ENCODE data around the gene SLC2A8. TPM values are rescaled to one million over a fixed set of nuclear protein-coding genes. Genes with fewer than 3 reads are reported as not detected.

The SLC2A8 gene
- total RNA-seq, 1 experiment from 2014 or later: 16.8 TPM

GRCh38 chr9:127388037-127388855 is 8.7 kb upstream of the SLC2A8 start (continued):
- TF ChIP-seq EZH2phosphoT487 (IDR thresholded peaks at IDR 0.05; ENCODE audit: borderline replicate concordance) (no peak), RAD21 (IDR thresholded peaks at IDR 0.05; ENCODE audit: low read depth) (peak; percentile 29; the same call in 1 of the 2 replicates), TCF7L2 (IDR thresholded peaks at IDR 0.05; ENCODE audit: borderline replicate concordance, extremely low read depth, insufficient read depth, insufficient read length) (peak; percentile 97), POLR2A (IDR thresholded peaks at IDR 0.05; ENCODE audit: borderline replicate concordance, extremely low read depth, insufficient read depth, insufficient read length) (no peak), JUND (IDR thresholded peaks at IDR 0.05) (peak; percentile 88)

DNA sequence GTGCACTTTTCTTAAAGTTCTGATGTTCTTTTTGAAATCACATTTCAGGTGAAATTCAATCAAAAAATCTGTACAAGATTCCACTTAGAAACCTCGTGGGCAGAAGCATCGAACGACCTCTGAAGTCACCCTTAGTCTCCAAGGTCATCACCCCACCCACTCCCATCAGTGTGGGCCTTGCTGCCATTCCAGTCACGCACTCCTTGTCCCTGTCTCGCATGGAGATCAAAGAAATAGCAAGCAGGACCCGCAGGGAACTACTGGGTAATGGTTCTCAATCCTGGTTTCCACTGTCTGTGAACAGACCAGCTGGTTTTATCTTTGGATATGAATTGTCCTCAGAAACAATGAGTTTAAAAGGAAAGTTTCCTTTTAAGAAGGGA is 8.1 kb upstream of the SLC2A8 start:
- H2AFZ ChIP-seq (ENCODE audit: low read depth, low read length, poor library complexity, severe bottlenecking): peak overlapping the region; percentile 20

More for the DNA sequence above, 8.1 kb upstream of the SLC2A8 start:
- H3K9me2 ChIP-seq (ENCODE audit: insufficient read depth): no peaks in the 10 kb centered on the region
- H4K20me1 ChIP-seq (ENCODE audit: insufficient read depth): no peaks in the 10 kb centered on the region
- BruUV-seq (replicated peaks): no TSS peak
- intact Hi-C loops (cut with micrococcal nuclease): no loop called here
- POLR2A ChIA-PET: interaction anchor here (1.7 kb wide), 1 partner anchor 8 kb away, joined by 5 read pairs; the partner anchor contains the start of gene SLC2A8
- peaks cover 33% of the 10 kb centered on the region for H3K27me3 ChIP-seq (ENCODE audit: insufficient read depth, low read length)
- TF ChIP-seq SIN3A (IDR thresholded peaks at IDR 0.05; ENCODE audit: low read depth): no peak
- TF ChIP-seq TCF7L2 (IDR thresholded peaks at IDR 0.05; ENCODE audit: borderline replicate concordance, extremely low read depth, insufficient read depth, insufficient read length): peak; percentile 75
- RAD21 ChIA-PET (ENCODE audit: low non-redundant PET in 1 of 2, low total read pairs in 2 of 2, uncharacterized antibody in 2 of 2, unreplicated experiment in 2 of 2): interaction anchor here in 1 of 2 experiments (0.9 kb wide), 1 partner anchor 174 kb away, joined by 3 read pairs; no protein-coding TSS in a partner anchor
- no peaks in the 10 kb centered on the region for H3K9me3 ChIP-seq (ENCODE audit: control insufficient read depth in 1 of 2, insufficient read depth in 1 of 2, low read depth in 1 of 2, low read length in 2 of 2)
- peak overlapping the region in 1 of 2 experiments; percentile 20; a peak in 2 of 4 replicates for H3K4me3 ChIP-seq (replicated peaks in 1 of 2; ENCODE audit: low read depth in 1 of 2, low read length in 2 of 2)
- H3K27ac ChIP-seq (ENCODE audit: low read depth, low read length): peak overlapping the region; percentile 23; the same call in 1 of the 2 replicates
- H3K4me2 ChIP-seq (ENCODE audit: low read length): peak overlapping the region; percentile 66
- no peaks in the 10 kb centered on the region for H3K36me3 ChIP-seq (ENCODE audit: control insufficient read depth in 1 of 2, insufficient read depth in 2 of 2, low read length in 2 of 2)
- H3K79me2 ChIP-seq (ENCODE audit: insufficient read depth, low read length): no peaks in the 10 kb centered on the region
- H3K4me1 ChIP-seq (ENCODE audit: control insufficient read depth in 1 of 2, insufficient read depth in 2 of 2, low read length in 2 of 2): peaks cover 37 to 48% of the 10 kb centered on the region in 2 experiments
- CTCF ChIA-PET: no interaction called here
- peak overlapping the region; percentile 30 for H3K9ac ChIP-seq (ENCODE audit: low read length)
- peak; percentile 32 for ATAC-seq
- no peak for DNase-seq (ENCODE audit: low read depth, low spot score)
